Activated T-cell treated with anti-CD3 and anti-CD28 coated beads, Interleukin-2, amount 50 U/mL, for 72 hours (primary cell): Measurements from ENCODE around the gene HCFC1. TPM values are rescaled to one million over a fixed set of nuclear protein-coding genes. Genes with fewer than 3 reads are reported as not detected.

Source experiments
- ATAC-seq, 2 donors: fragments of 150-1000 bp; cut with Tn5 transposase; replicated peaks in 1 of 2; 2 replicates each; pipeline ENCODE4 v1.10.0; 2021; ENCODE audit warnings: moderate library complexity in 2 of 2, mild to moderate bottlenecking in 1 of 2
- DNase-seq, 2 donors: peaks; one replicate each; pipeline ENCODE4 v3.0.0; 2021 to 2022; ENCODE audit warnings: mixed read lengths in 1 of 2
- H3K27ac Mint-ChIP-seq: one replicate; pipeline ENCODE4 v1.8.0; 2022; ENCODE audit warnings: mild to moderate bottlenecking, moderate library complexity, mixed read lengths
- H3K27me3 Mint-ChIP-seq: one replicate; pipeline ENCODE4 v1.8.0; 2022; ENCODE audit warnings: low read depth, mixed read lengths
- H3K36me3 Mint-ChIP-seq, 2 donors: one replicate each; pipeline ENCODE4 v1.8.0; 2022; ENCODE audit warnings: mixed read lengths in 2 of 2, mild to moderate bottlenecking in 1 of 2; ENCODE audit not compliant: insufficient read depth in 2 of 2
- H3K4me1 Mint-ChIP-seq: one replicate; pipeline ENCODE4 v1.8.0; 2022; ENCODE audit warnings: low read depth, mixed read lengths
- H3K4me3 Mint-ChIP-seq, 2 donors: one replicate each; pipeline ENCODE4 v1.8.0; 2022; ENCODE audit warnings: mild to moderate bottlenecking in 2 of 2, mixed read lengths in 2 of 2, moderate library complexity in 2 of 2
- H3K9me3 Mint-ChIP-seq, 2 donors: one replicate each; pipeline ENCODE4 v1.8.0; 2022; ENCODE audit warnings: mixed read lengths in 2 of 2
- total RNA-seq, 2 donors: library from RNA; stranded (reverse); gene quantifications; one replicate each; pipeline ENCODE4 v1.2.3, GENCODE V29; 2022

The HCFC1 gene
- total RNA-seq, 2 donors from 2014 or later, result 59.3 to 65.8 TPM

DNA sequence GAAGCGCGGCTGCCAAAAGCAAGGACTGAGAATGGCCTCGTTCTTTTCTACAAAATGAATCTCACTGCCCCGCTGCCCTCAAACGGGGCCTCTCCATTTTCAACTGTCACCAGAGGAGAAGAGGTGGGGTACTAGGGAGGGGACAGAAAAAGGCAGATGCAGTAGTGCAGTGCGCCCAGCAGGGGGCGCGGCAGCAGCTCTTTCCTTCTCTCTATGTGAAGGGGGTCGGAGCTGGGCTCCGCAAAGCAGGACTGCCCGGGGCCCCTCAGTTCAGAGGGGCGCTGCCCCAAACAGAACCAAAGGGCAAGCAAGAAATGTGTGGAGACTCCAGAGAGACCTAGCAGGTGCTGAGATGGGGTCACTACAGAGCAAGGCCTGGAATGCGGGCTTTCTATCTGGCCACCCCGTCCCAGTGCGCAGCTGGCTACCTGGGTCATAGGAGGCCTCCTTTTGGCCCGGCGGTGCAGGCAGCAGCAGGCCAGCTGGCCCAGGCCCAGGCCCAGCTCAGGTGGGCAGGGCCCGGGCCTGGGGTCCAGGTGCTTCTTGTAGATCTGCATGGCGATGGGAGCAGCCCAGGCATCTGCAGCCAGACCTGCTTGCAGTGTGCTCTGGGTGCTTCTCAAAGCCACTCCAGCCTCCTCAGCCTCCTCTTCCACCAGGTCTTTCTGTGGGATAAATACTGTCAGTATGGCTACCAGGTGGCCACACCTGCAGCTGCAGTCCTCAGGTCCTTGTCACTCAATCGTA, 42.2 kb upstream of the HCFC1 start:
- Mint-ChIP-seq H3K27ac (no peak overlapping the region), H3K27me3 (peaks cover 5% of the 10 kb centered on the region), H3K4me3 (no peak overlapping the region), H3K9me3 (no peaks in the 10 kb centered on the region), H3K36me3 (peaks cover 0 to 9% of the 10 kb centered on the region in 2 donors), H3K4me1 (peaks cover 15% of the 10 kb centered on the region)
- ATAC-seq (peak; percentile 72 to 75), DNase-seq (peak; percentile 46 to 50)

- ATAC-seq, result no peak
- Mint-ChIP-seq H3K4me3 (no peak overlapping the region), H3K27ac (no peak overlapping the region), H3K27me3 (peaks cover 13% of the 10 kb centered on the region), H3K36me3 (peaks cover 0 to 10% of the 10 kb centered on the region in 2 donors), H3K9me3 (no peaks in the 10 kb centered on the region), H3K4me1 (peaks cover 18% of the 10 kb centered on the region)
- DNase-seq, result no peak
These were observed 41.4 kb upstream of the HCFC1 start for GRCh38 chrX:154013001-154013421.

DNA sequence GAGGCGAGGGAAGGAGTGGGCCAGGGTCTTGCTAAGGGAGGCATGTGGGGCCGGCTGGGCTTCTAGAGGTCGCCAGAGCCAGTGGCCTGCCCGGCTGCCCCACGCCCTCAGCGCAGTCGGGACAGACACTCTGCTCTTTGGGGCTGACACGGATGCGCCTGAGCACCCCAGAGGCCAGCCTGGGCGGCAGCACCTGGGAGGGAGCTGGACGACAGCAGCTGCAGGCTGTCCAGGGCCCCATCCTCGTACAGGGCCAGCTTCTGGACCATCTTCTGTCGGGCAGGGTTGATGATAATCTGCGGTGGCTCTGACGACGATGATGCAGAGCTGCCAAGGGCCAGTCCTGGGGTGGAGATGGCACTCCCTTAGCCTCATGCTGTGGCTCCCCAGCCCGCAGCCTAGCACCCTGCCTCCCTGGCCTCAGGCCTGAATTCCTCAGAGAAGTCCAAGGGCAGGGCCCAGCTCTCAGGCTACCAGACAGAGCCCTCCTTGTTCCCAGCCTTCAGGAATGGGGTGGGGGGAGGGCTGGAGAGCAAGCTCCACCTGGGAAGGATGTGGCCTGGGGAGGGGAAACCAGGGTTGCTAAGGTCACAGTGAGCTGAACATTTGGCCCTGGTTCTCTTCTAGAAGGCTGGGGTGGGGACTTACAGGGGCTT, 40.8 kb upstream of the HCFC1 start:
- peaks cover 19% of the 10 kb centered on the region for H3K27me3 Mint-ChIP-seq
- no peak overlapping the region for H3K27ac Mint-ChIP-seq
- ATAC-seq, result no peak
- no peak overlapping the region for H3K4me3 Mint-ChIP-seq
- no peaks in the 10 kb centered on the region for H3K9me3 Mint-ChIP-seq
- no peak for DNase-seq
- H3K36me3 Mint-ChIP-seq, result peaks cover 4 to 12% of the 10 kb centered on the region in 2 donors
- peaks cover 21% of the 10 kb centered on the region for H3K4me1 Mint-ChIP-seq

GRCh38 chrX:154011376-154012335, 40.0 kb upstream of the HCFC1 start:
- H3K27ac Mint-ChIP-seq, result no peak overlapping the region

DNA sequence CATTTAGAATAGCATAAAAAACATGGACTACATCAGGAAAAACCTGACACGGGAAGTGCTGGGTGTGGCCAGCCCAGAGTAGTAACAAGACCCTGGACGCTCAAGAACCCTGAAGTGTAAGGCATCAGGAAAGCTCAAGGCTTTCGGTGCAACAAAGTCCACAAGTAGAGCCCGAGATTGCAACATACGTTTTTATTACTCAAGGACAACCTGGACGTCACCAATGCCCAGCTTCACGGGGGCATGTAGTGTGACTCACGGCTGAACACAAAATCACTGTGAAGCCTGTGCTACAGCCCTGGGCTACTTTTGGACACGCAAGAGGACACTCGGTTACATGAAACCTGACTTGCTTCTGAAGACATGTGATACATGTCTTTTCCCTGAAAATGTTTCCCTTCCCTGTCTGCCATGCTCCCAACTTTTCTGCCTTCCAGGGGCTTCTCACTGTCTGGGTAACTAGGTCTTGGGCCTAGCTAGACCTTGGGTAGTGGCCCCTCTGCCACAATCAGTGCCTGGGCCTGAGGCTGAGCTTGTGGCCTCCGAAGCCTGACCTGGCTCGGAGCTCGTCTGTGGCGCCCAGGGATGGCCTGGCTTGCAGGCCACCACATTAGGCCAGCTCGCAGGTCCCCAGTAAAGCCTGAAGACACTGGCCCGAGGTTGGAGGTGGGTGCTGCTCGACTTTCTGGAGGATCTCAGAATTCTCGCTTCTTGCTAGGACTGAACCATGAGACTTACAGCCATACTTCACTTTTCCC, 38.9 kb upstream of the HCFC1 start:
- H3K4me3 Mint-ChIP-seq, result no peak overlapping the region
- peaks cover 4 to 12% of the 10 kb centered on the region in 2 donors for H3K36me3 Mint-ChIP-seq
- DNase-seq (no peak), ATAC-seq (no peak)
- H3K27ac Mint-ChIP-seq, result no peak overlapping the region
- H3K4me1 Mint-ChIP-seq, result peaks cover 16% of the 10 kb centered on the region
- no peaks in the 10 kb centered on the region for H3K9me3 Mint-ChIP-seq
- peaks cover 23% of the 10 kb centered on the region for H3K27me3 Mint-ChIP-seq

More at GRCh38 chrX:154011376-154012335, 40.0 kb upstream of the HCFC1 start:
- Mint-ChIP-seq H3K9me3 (no peaks in the 10 kb centered on the region), H3K4me3 (no peak overlapping the region), H3K27me3 (peaks cover 19% of the 10 kb centered on the region), H3K4me1 (peaks cover 21% of the 10 kb centered on the region), H3K36me3 (peaks cover 4 to 12% of the 10 kb centered on the region in 2 donors)
- no peak for DNase-seq
- ATAC-seq, result no peak

GRCh38 chrX:154008521-154008920, 36.9 kb upstream of the HCFC1 start:
- ATAC-seq, result no peak
- DNase-seq, result no peak
- peak overlapping the region; percentile 42 for H3K27ac Mint-ChIP-seq
- H3K4me3 Mint-ChIP-seq, result no peak overlapping the region
- peaks cover 33% of the 10 kb centered on the region for H3K27me3 Mint-ChIP-seq
- H3K9me3 Mint-ChIP-seq, result no peaks in the 10 kb centered on the region
- H3K36me3 Mint-ChIP-seq, result peaks cover 5 to 8% of the 10 kb centered on the region in 2 donors
- H3K4me1 Mint-ChIP-seq, result peaks cover 6% of the 10 kb centered on the region

DNA sequence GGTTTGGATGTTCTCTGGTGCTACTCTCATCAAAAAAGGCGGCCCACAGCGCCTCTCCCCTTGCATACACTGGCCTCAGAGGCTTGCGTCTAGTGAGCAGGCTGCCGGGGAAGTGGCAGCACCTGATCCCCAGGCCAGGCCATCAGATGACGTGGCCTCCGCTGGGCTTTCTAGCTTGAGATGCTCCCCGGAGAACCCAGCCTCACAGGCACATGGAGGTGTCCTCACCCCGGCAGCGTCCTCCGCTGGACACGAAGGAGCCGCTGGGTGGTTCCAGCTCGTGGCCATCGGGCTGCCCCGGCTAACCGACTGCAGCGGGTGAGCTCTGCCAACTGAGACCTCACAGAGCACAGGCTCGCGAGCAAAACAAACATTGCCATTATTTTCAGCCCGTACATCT, 35.3 kb upstream of the HCFC1 start:
- DNase-seq (no peak), ATAC-seq (no peak)
- H3K4me3 Mint-ChIP-seq, result no peak overlapping the region
- peaks cover 15% of the 10 kb centered on the region for H3K4me1 Mint-ChIP-seq
- H3K27ac Mint-ChIP-seq, result no peak overlapping the region
- H3K27me3 Mint-ChIP-seq, result peaks cover 34% of the 10 kb centered on the region
- no peaks in the 10 kb centered on the region for H3K9me3 Mint-ChIP-seq
- H3K36me3 Mint-ChIP-seq, result peaks cover 5 to 8% of the 10 kb centered on the region in 2 donors

GRCh38 chrX:154004315-154004714, 32.7 kb upstream of the HCFC1 start:
- H3K36me3 Mint-ChIP-seq, result peaks cover 4 to 5% of the 10 kb centered on the region in 2 donors
- H3K4me3 Mint-ChIP-seq, result no peak overlapping the region
- peak overlapping the region; percentile 76 for H3K27ac Mint-ChIP-seq
- ATAC-seq (no peak), DNase-seq (no peak)
- H3K9me3 Mint-ChIP-seq, result no peaks in the 10 kb centered on the region
- peaks cover 19% of the 10 kb centered on the region for H3K4me1 Mint-ChIP-seq
- H3K27me3 Mint-ChIP-seq, result peaks cover 34% of the 10 kb centered on the region

- DNase-seq, result peak; percentile 60 to 64
- peaks cover 20% of the 10 kb centered on the region for H3K27me3 Mint-ChIP-seq
These were observed 30.6 kb upstream of the HCFC1 start for GRCh38 chrX:154002215-154002719.

GRCh38 chrX:154000051-154000450, 28.4 kb upstream of the HCFC1 start:
- Mint-ChIP-seq H3K4me3 (no peak overlapping the region), H3K27ac (no peak overlapping the region), H3K9me3 (no peaks in the 10 kb centered on the region), H3K27me3 (peaks cover 11% of the 10 kb centered on the region), H3K4me1 (peaks cover 13% of the 10 kb centered on the region), H3K36me3 (peaks cover 0 to 1% of the 10 kb centered on the region in 2 donors)
- DNase-seq (no peak), ATAC-seq (no peak)

More at GRCh38 chrX:154002215-154002719, 30.6 kb upstream of the HCFC1 start:
- Mint-ChIP-seq H3K9me3 (no peaks in the 10 kb centered on the region), H3K36me3 (peaks cover 0 to 1% of the 10 kb centered on the region in 2 donors), H3K4me1 (peaks cover 13% of the 10 kb centered on the region), H3K4me3 (peak overlapping the region; percentile 73 to 81), H3K27ac (peak overlapping the region; percentile 90)
- ATAC-seq, result peak; percentile 91 to 97

DNA sequence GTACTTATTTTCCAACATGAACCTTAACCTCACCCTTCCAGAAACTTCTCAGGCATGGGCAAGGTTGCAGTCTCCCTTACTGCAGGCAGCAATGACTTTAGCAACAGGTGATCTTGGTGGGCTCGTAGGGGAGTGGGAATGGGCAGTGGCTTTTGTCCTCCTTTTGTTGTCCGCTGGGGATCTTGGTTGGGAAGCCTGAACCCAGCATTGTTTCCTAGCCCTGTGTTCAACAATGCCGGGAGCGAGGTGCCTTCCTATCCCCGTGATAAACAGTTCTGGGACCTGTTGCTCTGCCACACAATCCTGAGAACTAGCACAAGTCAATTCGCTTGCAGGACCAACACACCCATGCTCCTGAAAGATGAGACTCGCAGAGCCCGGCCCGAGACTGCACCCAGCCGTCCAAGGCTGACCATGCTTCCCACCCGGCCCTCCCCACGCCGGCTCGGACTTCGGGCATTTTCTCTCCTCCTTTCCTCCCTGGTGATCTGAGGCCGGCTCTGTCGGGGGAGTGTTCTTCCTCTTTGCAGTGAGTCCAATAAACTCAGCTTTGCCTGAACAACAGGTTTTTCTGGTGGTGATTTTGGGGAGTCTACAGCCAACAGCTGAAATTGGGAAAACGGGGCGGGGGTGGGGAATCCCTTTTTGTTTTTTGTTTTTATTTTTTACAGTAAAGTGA, 27.9 kb upstream of the HCFC1 start:
- Mint-ChIP-seq H3K4me3 (no peak overlapping the region), H3K27me3 (peaks cover 11% of the 10 kb centered on the region), H3K9me3 (no peaks in the 10 kb centered on the region), H3K27ac (no peak overlapping the region), H3K36me3 (peaks cover 0 to 1% of the 10 kb centered on the region in 2 donors), H3K4me1 (peaks cover 13% of the 10 kb centered on the region)
- DNase-seq (no peak), ATAC-seq (no peak)

- ATAC-seq, result no peak
- no peaks in the 10 kb centered on the region for H3K27me3 Mint-ChIP-seq
- H3K36me3 Mint-ChIP-seq, result peaks cover 4% of the 10 kb centered on the region in 2 donors
- DNase-seq, result no peak
- no peak overlapping the region for H3K4me3 Mint-ChIP-seq
- no peak overlapping the region for H3K27ac Mint-ChIP-seq
- no peaks in the 10 kb centered on the region for H3K9me3 Mint-ChIP-seq
- no peaks in the 10 kb centered on the region for H3K4me1 Mint-ChIP-seq
These were observed 23.9 kb upstream of the HCFC1 start for GRCh38 chrX:153995504-153995903.
